Right atrium auricular region (tissue), 2 donors: ENCODE results near the gene TTPAL. TPM values are rescaled to one million over a fixed set of nuclear protein-coding genes. Genes with fewer than 3 reads are reported as not detected.

Experiments used
- DNase-seq: peaks from one replicate; pipeline ENCODE4 v3.0.0-alpha.2; 2019; ENCODE audit warnings: low spot score
- H3K27ac ChIP-seq, 2 donors: fragments of 200-600 bp; sonication (generic); 1 replicate in 1 of 2; 2 replicates in 1 of 2; pipeline ENCODE4 v1.5.1; 2016 to 2019
- H3K27me3 ChIP-seq, 2 donors: fragments of 200-600 bp; sonication (generic); one replicate each; pipeline versions ENCODE4 v1.5.1 to v1.6.0; 2017 to 2019
- H3K36me3 ChIP-seq: fragments of 200-600 bp; sonication (generic); one replicate; pipeline ENCODE4 v1.5.1; 2016
- H3K4me1 ChIP-seq, 2 donors: fragments of 200-600 bp; sonication (generic); one replicate each; pipeline versions ENCODE4 v1.5.1 to v1.6.0; 2017 to 2019
- H3K4me3 ChIP-seq, 2 donors: fragments of 200-600 bp; sonication (generic); 1 replicate in 1 of 2; 2 replicates in 1 of 2; pipeline ENCODE4 v1.5.1; 2017 to 2019; ENCODE audit warnings: mild to moderate bottlenecking in 1 of 2, moderate library complexity in 1 of 2
- H3K9me3 ChIP-seq, 2 donors: fragments of 200-600 bp; sonication (generic); one replicate each; pipeline ENCODE4 v1.5.1; 2019
- CTCF ChIP-seq, 2 donors: fragments of 200-600 bp; sonication (generic); IDR thresholded peaks; one replicate each; pipeline ENCODE4 v1.5.1; 2019; ENCODE audit warnings: antibody characterized with exemption in 2 of 2
- total RNA-seq, 2 donors: library from RNA; depleted of rRNA; stranded (reverse); fragments of >200 nt; gene quantifications; one replicate each; pipeline ENCODE4 v1.1.0, GENCODE V29; 2016

The TTPAL gene
- total RNA-seq, 2 donors from 2014 or later: 3.6 to 6.0 TPM

GRCh38 chr20:44526129-44526528, 50.5 kb downstream of the TTPAL start:
- H3K27ac ChIP-seq: no peak overlapping the region
- no peak for DNase-seq
- peaks cover 0 to 5% of the 10 kb centered on the region in 2 donors for H3K4me1 ChIP-seq
- H3K36me3 ChIP-seq: no peaks in the 10 kb centered on the region
- H3K4me3 ChIP-seq: no peak overlapping the region
- H3K27me3 ChIP-seq: no peaks in the 10 kb centered on the region
- H3K9me3 ChIP-seq: no peaks in the 10 kb centered on the region
- no peak for TF ChIP-seq CTCF (IDR thresholded peaks at IDR 0.05)

- Histone ChIP-seq H3K27me3 (no peaks in the 10 kb centered on the region), H3K36me3 (no peaks in the 10 kb centered on the region), H3K27ac (no peak overlapping the region), H3K4me1 (peaks cover 0 to 10% of the 10 kb centered on the region in 2 donors), H3K4me3 (no peak overlapping the region), H3K9me3 (no peaks in the 10 kb centered on the region)
- TF ChIP-seq CTCF (IDR thresholded peaks at IDR 0.05): no peak
- DNase-seq: no peak
Measured at GRCh38 chr20:44527716-44528199, 52.1 kb downstream of the TTPAL start.

- Histone ChIP-seq H3K27me3 (no peaks in the 10 kb centered on the region), H3K36me3 (no peaks in the 10 kb centered on the region), H3K27ac (no peak overlapping the region), H3K4me1 (peaks cover 0 to 14% of the 10 kb centered on the region in 2 donors), H3K4me3 (no peak overlapping the region), H3K9me3 (no peaks in the 10 kb centered on the region)
- TF ChIP-seq CTCF (IDR thresholded peaks at IDR 0.05): no peak
- no peak for DNase-seq
Measured at GRCh38 chr20:44528309-44528708, 52.6 kb downstream of the TTPAL start.

- no peak for TF ChIP-seq CTCF (IDR thresholded peaks at IDR 0.05)
- H3K27ac ChIP-seq: peak overlapping the region; percentile 80 to 88
- H3K4me1 ChIP-seq: peaks cover 0 to 14% of the 10 kb centered on the region in 2 donors
- no peak for DNase-seq
- no peaks in the 10 kb centered on the region for H3K27me3 ChIP-seq
- H3K36me3 ChIP-seq: no peaks in the 10 kb centered on the region
- H3K9me3 ChIP-seq: no peaks in the 10 kb centered on the region
- peak overlapping the region; percentile 69 to 86 for H3K4me3 ChIP-seq
Measured at GRCh38 chr20:44532259-44532980, 56.7 kb downstream of the TTPAL start.

GRCh38 chr20:44532981-44533331, 57.3 kb downstream of the TTPAL start:
- DNase-seq: no peak
- H3K4me3 ChIP-seq: peak overlapping the region; percentile 69 to 86
- peaks cover 0 to 14% of the 10 kb centered on the region in 2 donors for H3K4me1 ChIP-seq

More at GRCh38 chr20:44532981-44533331, 57.3 kb downstream of the TTPAL start:
- H3K9me3 ChIP-seq: no peaks in the 10 kb centered on the region
- no peaks in the 10 kb centered on the region for H3K27me3 ChIP-seq
- H3K36me3 ChIP-seq: no peaks in the 10 kb centered on the region
- peak overlapping the region; percentile 80 to 88 for H3K27ac ChIP-seq
- no peak for TF ChIP-seq CTCF (IDR thresholded peaks at IDR 0.05)
